Progenitor cell of endocrine pancreas (in vitro differentiated cells): ENCODE measurements around the gene SENP6. TPM values are rescaled to one million over a fixed set of nuclear protein-coding genes. Genes with fewer than 3 reads are reported as not detected.

ENCODE experiments used
- DNase-seq: peaks from one replicate; pipeline ENCODE4 v3.0.0; 2021; ENCODE audit warnings: low spot score; ENCODE audit not compliant: unreplicated experiment
- H3K27ac Mint-ChIP-seq: 2 replicates; pipeline ENCODE4 v1.8.0; 2021; ENCODE audit warnings: mild to moderate bottlenecking, moderate library complexity, mixed read lengths
- H3K27me3 Mint-ChIP-seq: 2 replicates; pipeline ENCODE4 v1.8.0; 2021; ENCODE audit warnings: mixed read lengths
- H3K36me3 Mint-ChIP-seq: 2 replicates; pipeline ENCODE4 v1.8.0; 2022; ENCODE audit warnings: mixed read lengths; ENCODE audit not compliant: insufficient read depth
- H3K4me1 Mint-ChIP-seq: 2 replicates; pipeline ENCODE4 v1.8.0; 2021; ENCODE audit warnings: low read depth, mixed read lengths
- H3K4me3 Mint-ChIP-seq: 2 replicates; pipeline ENCODE4 v1.8.0; 2021; ENCODE audit warnings: low read depth, mild to moderate bottlenecking, moderate library complexity, mixed read lengths
- H3K9me3 Mint-ChIP-seq: 2 replicates; pipeline ENCODE4 v1.8.0; 2021; ENCODE audit warnings: low read depth, mixed read lengths
- total RNA-seq: library from RNA; stranded (reverse); gene quantifications from 2 replicates; pipeline ENCODE4 v1.2.1, GENCODE V29; 2021
- TF ChIP-seq, protein P1 (sequence below): fragments of 200-600 bp; sonication (generic); IDR thresholded peaks from one replicate; pipeline ENCODE4 v1.5.0; 2021; ENCODE audit warnings: antibody characterized with exemption, mild to moderate bottlenecking; ENCODE audit not compliant: unreplicated experiment

Gene SENP6
- total RNA-seq, 1 donor from 2014 or later: 140 TPM

DNA sequence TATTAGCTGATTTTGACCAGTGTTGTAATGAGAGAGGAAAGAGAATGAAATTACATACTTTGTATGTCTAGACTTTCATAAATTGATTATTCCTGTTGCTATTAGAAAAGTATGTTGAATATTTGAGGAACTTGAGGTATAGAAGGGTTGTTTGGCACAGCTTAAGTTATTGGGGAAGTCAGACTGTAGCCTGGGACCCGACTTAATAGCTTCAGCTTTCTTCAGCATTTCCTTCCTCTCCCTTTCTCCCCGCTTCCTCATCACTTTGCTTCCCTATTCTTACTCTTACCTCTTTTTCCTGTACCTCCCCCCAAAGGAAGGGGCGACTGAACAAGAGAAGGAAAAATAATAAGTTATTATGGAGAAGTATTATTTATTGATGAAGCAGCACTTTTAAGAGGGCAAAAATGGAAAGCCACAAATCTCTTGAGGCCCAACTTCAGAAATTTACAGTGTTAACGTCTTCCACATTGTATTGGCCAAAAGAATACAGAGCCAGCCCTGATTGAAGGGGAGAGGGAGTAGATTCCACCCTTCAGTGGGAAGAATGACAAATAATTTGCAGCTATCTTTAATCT lies 7.4 kb downstream of the SENP6 start:
- Mint-ChIP-seq H3K27me3 (no peaks in the 10 kb centered on the region), H3K4me1 (peaks cover 61% of the 10 kb centered on the region), H3K36me3 (peaks cover 8% of the 10 kb centered on the region), H3K4me3 (no peak overlapping the region), H3K27ac (no peak overlapping the region), H3K9me3 (no peaks in the 10 kb centered on the region)
- TF ChIP-seq, protein P1, sequence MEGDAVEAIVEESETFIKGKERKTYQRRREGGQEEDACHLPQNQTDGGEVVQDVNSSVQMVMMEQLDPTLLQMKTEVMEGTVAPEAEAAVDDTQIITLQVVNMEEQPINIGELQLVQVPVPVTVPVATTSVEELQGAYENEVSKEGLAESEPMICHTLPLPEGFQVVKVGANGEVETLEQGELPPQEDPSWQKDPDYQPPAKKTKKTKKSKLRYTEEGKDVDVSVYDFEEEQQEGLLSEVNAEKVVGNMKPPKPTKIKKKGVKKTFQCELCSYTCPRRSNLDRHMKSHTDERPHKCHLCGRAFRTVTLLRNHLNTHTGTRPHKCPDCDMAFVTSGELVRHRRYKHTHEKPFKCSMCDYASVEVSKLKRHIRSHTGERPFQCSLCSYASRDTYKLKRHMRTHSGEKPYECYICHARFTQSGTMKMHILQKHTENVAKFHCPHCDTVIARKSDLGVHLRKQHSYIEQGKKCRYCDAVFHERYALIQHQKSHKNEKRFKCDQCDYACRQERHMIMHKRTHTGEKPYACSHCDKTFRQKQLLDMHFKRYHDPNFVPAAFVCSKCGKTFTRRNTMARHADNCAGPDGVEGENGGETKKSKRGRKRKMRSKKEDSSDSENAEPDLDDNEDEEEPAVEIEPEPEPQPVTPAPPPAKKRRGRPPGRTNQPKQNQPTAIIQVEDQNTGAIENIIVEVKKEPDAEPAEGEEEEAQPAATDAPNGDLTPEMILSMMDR: no peak
- no peak for DNase-seq

DNA sequence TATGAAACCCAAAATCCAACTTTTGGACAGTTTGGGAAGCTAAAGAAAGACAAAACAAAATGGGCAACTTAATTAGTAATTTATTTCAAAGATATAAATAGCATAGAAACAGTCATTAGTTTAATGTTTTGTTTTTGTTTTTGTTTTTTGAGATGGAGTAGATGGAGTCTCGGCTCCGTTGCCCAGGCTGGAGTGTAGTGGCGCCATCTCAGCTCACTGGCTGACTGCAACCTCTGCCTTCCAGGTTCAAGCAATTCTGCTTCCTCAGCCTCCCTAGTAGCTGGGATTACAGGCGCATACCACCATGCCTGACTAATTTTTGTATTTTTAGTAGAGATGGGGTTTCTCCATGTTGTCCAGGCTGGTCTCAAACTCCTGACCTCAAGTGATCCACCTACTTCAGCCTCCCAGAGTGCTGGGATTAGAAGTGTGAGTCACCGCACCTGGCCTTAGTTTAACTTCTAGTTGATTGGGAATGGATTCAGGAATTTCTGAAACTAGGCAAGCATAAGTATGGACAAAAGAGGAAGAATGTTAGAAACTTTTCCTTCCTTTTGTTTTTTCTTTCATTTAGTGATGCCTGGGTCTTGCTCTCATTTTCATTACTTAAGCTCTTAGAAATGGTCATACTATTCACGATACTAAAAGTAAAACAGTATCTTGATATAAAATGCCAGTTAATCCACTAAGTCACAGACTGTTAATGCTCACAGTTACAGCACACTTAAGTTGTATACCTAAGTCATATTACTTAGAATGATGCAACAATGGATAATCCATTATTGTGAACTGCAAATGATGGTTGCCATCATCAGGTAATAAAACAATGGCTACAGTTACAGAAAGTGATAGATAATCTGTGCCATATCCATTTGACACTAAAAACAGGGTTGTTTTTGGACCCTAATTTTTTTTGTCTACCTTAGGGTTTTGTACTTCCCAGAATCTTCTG lies 8.2 kb downstream of the SENP6 start:
- no peak overlapping the region for H3K4me3 Mint-ChIP-seq

GRCh38 chr6:75611011-75611701 lies 9.5 kb downstream of the SENP6 start:
- TF ChIP-seq, protein P1: no peak
- H3K4me3 Mint-ChIP-seq: no peak overlapping the region
- no peak for DNase-seq
- peaks cover 3% of the 10 kb centered on the region for H3K9me3 Mint-ChIP-seq
- H3K36me3 Mint-ChIP-seq: peaks cover 9% of the 10 kb centered on the region
- no peak overlapping the region for H3K27ac Mint-ChIP-seq
- H3K4me1 Mint-ChIP-seq: peaks cover 56% of the 10 kb centered on the region
- H3K27me3 Mint-ChIP-seq: no peaks in the 10 kb centered on the region

More for the DNA sequence above, 8.2 kb downstream of the SENP6 start:
- TF ChIP-seq, protein P1: no peak
- DNase-seq: no peak
- Mint-ChIP-seq H3K9me3 (no peaks in the 10 kb centered on the region), H3K36me3 (peaks cover 7% of the 10 kb centered on the region), H3K4me1 (peaks cover 59% of the 10 kb centered on the region), H3K27me3 (no peaks in the 10 kb centered on the region), H3K27ac (no peak overlapping the region)

DNA sequence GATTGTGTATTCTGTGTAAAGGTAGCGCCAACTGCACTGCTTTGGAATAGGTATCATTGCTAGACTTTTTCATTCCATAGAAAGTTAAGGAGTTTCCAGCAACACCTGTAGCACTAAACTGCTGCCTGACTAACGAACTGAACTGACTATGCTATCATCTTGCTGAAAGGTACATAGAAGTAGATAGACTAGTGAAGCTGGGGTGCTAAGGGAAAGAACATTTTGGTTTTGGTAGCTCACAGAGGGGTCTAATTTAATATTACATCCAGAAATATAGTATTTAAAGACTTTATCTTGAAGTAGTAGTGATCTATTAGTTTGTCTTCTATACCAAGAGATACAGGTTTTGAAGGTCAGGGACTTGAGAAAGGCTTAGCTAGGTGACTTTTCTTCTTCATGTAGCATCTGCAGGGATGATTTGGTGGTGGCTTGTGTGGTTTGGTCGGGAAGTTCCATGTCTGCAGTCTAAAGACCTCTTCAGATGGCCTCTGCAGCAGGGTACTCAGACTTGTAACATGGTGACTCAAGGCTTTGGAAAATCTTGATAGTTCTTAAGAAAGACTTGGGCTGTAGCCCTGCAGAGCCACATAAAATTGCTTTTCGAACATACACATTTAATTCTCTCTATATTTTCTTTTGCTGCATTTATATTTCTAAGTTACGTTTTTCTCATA lies 10.2 kb downstream of the SENP6 start:
- Mint-ChIP-seq H3K27ac (peak overlapping the region; percentile 46), H3K4me1 (peaks cover 51% of the 10 kb centered on the region), H3K27me3 (no peaks in the 10 kb centered on the region), H3K9me3 (peaks cover 3% of the 10 kb centered on the region), H3K36me3 (peaks cover 9% of the 10 kb centered on the region), H3K4me3 (no peak overlapping the region)
- TF ChIP-seq, protein P1: no peak
- no peak for DNase-seq

DNA sequence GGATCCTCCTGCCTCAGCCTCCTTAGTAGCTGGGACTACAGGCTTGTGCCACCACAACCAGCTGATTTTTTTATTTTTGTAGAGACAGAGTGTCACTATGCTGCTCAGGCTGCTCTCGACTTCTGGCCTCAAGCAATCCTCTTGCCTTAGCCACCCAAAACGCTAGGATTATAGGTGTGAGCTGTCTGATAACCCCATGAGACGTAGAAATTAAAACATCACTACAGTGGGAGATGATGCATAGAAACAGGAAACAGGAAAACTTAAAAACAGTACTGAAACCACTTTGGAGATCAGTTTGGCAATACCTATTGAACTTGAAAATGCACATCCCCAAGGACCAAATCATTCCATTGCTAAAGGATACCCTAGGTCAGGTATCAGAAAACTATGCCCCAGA lies 10.8 kb downstream of the SENP6 start:
- Mint-ChIP-seq H3K9me3 (peaks cover 3% of the 10 kb centered on the region), H3K4me1 (peaks cover 46% of the 10 kb centered on the region), H3K36me3 (peaks cover 8% of the 10 kb centered on the region), H3K27me3 (no peaks in the 10 kb centered on the region), H3K4me3 (no peak overlapping the region), H3K27ac (peak overlapping the region; percentile 46)
- no peak for DNase-seq
- TF ChIP-seq, protein P1: no peak
